A549 (cell line): ENCODE data around the gene NSUN5. TPM values are rescaled to one million over a fixed set of nuclear protein-coding genes. Genes with fewer than 3 reads are reported as not detected.

Source experiments
- ATAC-seq, 2 experiments: fragments of 200-7000 bp in 1 of 2; fragments of >200 bp in 1 of 2; cut with Nextera tagmentation in 1 of 2; cut with Tn5 transposase in 1 of 2; 3 replicates each; pipeline versions ENCODE4 v1.8.0 to v1.9.1; 2018 to 2020; ENCODE audit warnings: mild to moderate bottlenecking in 1 of 2, moderate library complexity in 1 of 2
- CTCF ChIA-PET: fragments of 300-600 bp; sonication (Branson Sonifier 250); formaldehyde crosslinking; extraction: SDS; loops from one replicate; lab custom pipeline; 2021; ENCODE audit warnings: antibody characterized with exemption, inconsistent platforms; lab: Yijun Ruan, JAX
- POLR2A ChIA-PET: fragments of 350-600 bp; formaldehyde crosslinking; extraction: SDS; loops from one replicate; lab custom pipeline; 2021; ENCODE audit warnings: antibody characterized with exemption, inconsistent platforms; lab: Yijun Ruan, JAX
- DNase-seq, 2 experiments: peaks; one replicate each; pipeline versions ENCODE4 v3.0.0 to v3.0.0-alpha.2; 2011 to 2016; ENCODE audit warnings: low read depth in 1 of 2, low spot score in 1 of 2
- FAIRE-seq: peaks from 2 replicates; lab custom pipeline; 2011; peaks lifted over from hg19 to GRCh38; lab: Jason Lieb, UNC
- H3K27ac ChIP-seq, 2 experiments: fragments of >200 bp; sonication (Bioruptor Twin); formaldehyde crosslinking; 3 replicates each; pipeline ENCODE4 v1.5.1; 2016 to 2017
- H3K4me1 ChIP-seq: fragments of >200 bp; sonication (Bioruptor Twin); formaldehyde crosslinking; 3 replicates; pipeline ENCODE4 v1.6.1; 2016
- H3K4me2 ChIP-seq: fragments of >200 bp; sonication (Bioruptor Twin); formaldehyde crosslinking; 3 replicates; pipeline ENCODE4 v1.6.1; 2016
- H3K4me3 ChIP-seq: fragments of >200 bp; sonication (Bioruptor Twin); formaldehyde crosslinking; 3 replicates; pipeline ENCODE4 v1.5.1; 2016
- H3K9me3 ChIP-seq: fragments of >200 bp; sonication (Bioruptor Twin); formaldehyde crosslinking; 3 replicates; pipeline ENCODE4 v1.6.1; 2016
- BHLHE40 ChIP-seq: IDR thresholded peaks from 2 replicates; pipeline ENCODE4 v1.6.1; 2012; ENCODE audit warnings: low read depth, low read length, inconsistent platforms
- CBX8 ChIP-seq: fragments of 200-600 bp; sonication (generic); IDR thresholded peaks from 2 replicates; pipeline ENCODE4 v1.6.1; 2016
- CEBPB ChIP-seq, 2 experiments: fragments of >200 bp in 1 of 2; sonication (Bioruptor Twin) in 1 of 2; formaldehyde crosslinking in 1 of 2; IDR thresholded peaks; 2 replicates each; pipeline ENCODE4 v1.6.1; 2012 to 2016
- CHD2 ChIP-seq: fragments of 150-350 bp; IDR thresholded peaks from 2 replicates; pipeline ENCODE4 v1.6.1; 2014; ENCODE audit warnings: low read length; ENCODE audit not compliant: partially characterized antibody
- EHF ChIP-seq: fragments of 250-450 bp; sonication (Bioruptor Pico); IDR thresholded peaks from 2 replicates; pipeline ENCODE4 v1.5.0; 2020; ENCODE audit warnings: mild to moderate bottlenecking
- ELK1 ChIP-seq: fragments of 150-350 bp; IDR thresholded peaks from 2 replicates; pipeline ENCODE4 v1.6.1; 2014; ENCODE audit warnings: low read depth, mild to moderate bottlenecking, low read length
- ESRRA ChIP-seq: fragments of 150-350 bp; IDR thresholded peaks from 2 replicates; pipeline ENCODE4 v1.6.1; 2014; ENCODE audit warnings: mild to moderate bottlenecking, low read length, borderline replicate concordance
- FOSB ChIP-seq: fragments of 250-450 bp; sonication (Bioruptor Pico); IDR thresholded peaks from 2 replicates; pipeline ENCODE4 v1.5.0; 2020; ENCODE audit warnings: mild to moderate bottlenecking, moderate library complexity
- HDAC2 ChIP-seq: fragments of 200-600 bp; sonication (generic); IDR thresholded peaks from 2 replicates; pipeline ENCODE4 v1.6.1; 2016
- HEYL ChIP-seq: fragments of 250-450 bp; sonication (Bioruptor Pico); IDR thresholded peaks from 2 replicates; pipeline ENCODE4 v1.8.0; 2021; ENCODE audit warnings: mild to moderate bottlenecking, moderate library complexity
- HOXA7 ChIP-seq: fragments of 250-450 bp; sonication (Bioruptor Pico); IDR thresholded peaks from 2 replicates; pipeline ENCODE4 v1.5.0; 2020; ENCODE audit warnings: mild to moderate bottlenecking, moderate library complexity
- JUNB ChIP-seq: fragments of >200 bp; sonication (Bioruptor Twin); formaldehyde crosslinking; IDR thresholded peaks from 2 replicates; pipeline ENCODE4 v1.6.1; 2016
- KDM5A ChIP-seq: fragments of 200-600 bp; sonication (generic); IDR thresholded peaks from 2 replicates; pipeline ENCODE4 v1.6.1; 2016; ENCODE audit warnings: antibody characterized with exemption, mild to moderate bottlenecking
- MYC ChIP-seq: IDR thresholded peaks from 2 replicates; pipeline ENCODE4 v1.6.1; 2012; ENCODE audit warnings: mild to moderate bottlenecking, inconsistent platforms, low read length, improper control_type of control experiment, borderline replicate concordance
- NFE2L2 ChIP-seq: fragments of 150-350 bp; conservative IDR thresholded peaks from 2 replicates; pipeline ENCODE4 v1.6.1; 2014; ENCODE audit warnings: low read length
- NPAS2 ChIP-seq: fragments of 250-450 bp; sonication (Bioruptor Pico); IDR thresholded peaks from 2 replicates; pipeline ENCODE4 v1.8.0; 2022; ENCODE audit warnings: mild to moderate bottlenecking, moderate library complexity, borderline replicate concordance
- POLR2A ChIP-seq: IDR thresholded peaks from 2 replicates; pipeline ENCODE4 v1.6.1; 2012; ENCODE audit warnings: mild to moderate bottlenecking, low read length
- POLR2AphosphoS2 ChIP-seq: conservative IDR thresholded peaks from 2 replicates; pipeline ENCODE4 v1.6.1; 2012; ENCODE audit warnings: low read length, improper control_type of control experiment, inconsistent platforms
- RAD21 ChIP-seq, 2 experiments: fragments of >200 bp in 1 of 2; sonication (Bioruptor Twin) in 1 of 2; formaldehyde crosslinking in 1 of 2; IDR thresholded peaks in 1 of 2; conservative IDR thresholded peaks in 1 of 2; 2 replicates in 1 of 2; 3 replicates in 1 of 2; pipeline ENCODE4 v1.6.1; 2012 to 2018; ENCODE audit warnings: inconsistent platforms in 1 of 2
- SMC3 ChIP-seq: fragments of >200 bp; sonication (Bioruptor Twin); formaldehyde crosslinking; IDR thresholded peaks from 3 replicates; pipeline ENCODE4 v1.6.1; 2018; ENCODE audit warnings: inconsistent platforms
- TFCP2L1 ChIP-seq: fragments of 250-450 bp; sonication (Bioruptor Pico); IDR thresholded peaks from 2 replicates; pipeline ENCODE4 v1.5.0; 2021; ENCODE audit warnings: mild to moderate bottlenecking
- TP53 ChIP-seq: fragments of 250-450 bp; sonication (Bioruptor Pico); IDR thresholded peaks from 2 replicates; pipeline ENCODE4 v1.5.0; 2021; ENCODE audit warnings: mild to moderate bottlenecking, moderate library complexity
- USF2 ChIP-seq: fragments of 450-650 bp; IDR thresholded peaks from 2 replicates; pipeline ENCODE4 v1.6.1; 2014; ENCODE audit warnings: antibody characterized with exemption
- ZC3H11A ChIP-seq: fragments of 450-650 bp; IDR thresholded peaks from 2 replicates; pipeline ENCODE4 v1.6.1; 2014; ENCODE audit warnings: antibody characterized with exemption, mild to moderate bottlenecking
- WGBS: methylation state at CpG from one replicate; pipeline ENCODE4 v1.1.6; 2017; ENCODE audit errors: missing lambda C conversion rate; 5-methylcytosine and 5-hydroxymethylcytosine counted together
- polyA plus RNA-seq, 4 experiments: library from polyadenylated mRNA; depleted of rRNA in 3 of 4; stranded (reverse); fragments of >200 nt; fragmentation: RNase III in 1 of 4; extraction: RNeasy Plus Mini Kit Qiagen cat#74134 plus additional on column Dnase treatment in 1 of 4; gene quantifications; 2 replicates in 3 of 4; 3 replicates in 1 of 4; pipeline ENCODE4 v1.2.3, GENCODE V29; 2011 to 2017
- TF ChIP-seq, protein P1 (sequence below): fragments of >200 bp; sonication (Bioruptor Twin); formaldehyde crosslinking; IDR thresholded peaks from 3 replicates; pipeline ENCODE4 v1.6.1; 2016
- TF ChIP-seq, protein P2 (sequence below): fragments of >200 bp; sonication (Bioruptor Twin); formaldehyde crosslinking; IDR thresholded peaks from 2 replicates; pipeline ENCODE4 v1.6.1; 2016

The NSUN5 gene
- polyA plus RNA-seq, 2 of the 4 experiments (the other 2 are of a cell fraction), result 38.3 to 38.9 TPM

- H3K4me1 ChIP-seq, result peaks cover 9% of the 10 kb centered on the region
- CTCF ChIA-PET, result interaction anchor here (2.4 to 3.2 kb wide), 2 partner anchors 14 to 96 kb away, joined by 6 to 11 read pairs; no protein-coding TSS in a partner anchor
These were observed 47.5 kb upstream of the NSUN5 start for GRCh38 chr7:73356159-73356558.

DNA sequence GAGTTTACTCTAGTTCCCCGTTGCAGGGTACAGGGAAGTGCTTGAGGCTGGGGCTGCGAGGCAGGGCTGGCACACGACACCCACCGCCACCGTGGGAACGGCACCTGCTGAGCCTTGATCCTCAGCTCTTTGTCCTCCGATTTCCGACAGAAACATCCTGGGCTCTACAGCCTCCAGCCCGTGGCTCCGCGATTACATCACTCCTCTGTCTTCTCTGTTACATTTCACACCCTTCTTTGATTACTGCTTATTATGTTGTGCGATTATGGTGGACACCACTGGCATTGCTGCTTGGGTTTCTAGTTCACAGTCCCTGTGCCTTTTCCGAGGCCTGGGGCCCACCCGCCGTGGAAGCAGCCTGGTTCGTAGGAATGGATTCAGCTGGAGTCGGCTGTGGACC, 46.2 kb upstream of the NSUN5 start:
- ChIA-PET POLR2A (no interaction called here), CTCF (interaction anchor here (2.4 to 3.8 kb wide), 2 partner anchors 12 to 97 kb away, joined by 6 to 16 read pairs; no protein-coding TSS in a partner anchor)
- Histone ChIP-seq H3K27ac (no peak overlapping the region), H3K4me2 (no peak overlapping the region), H3K9me3 (no peaks in the 10 kb centered on the region), H3K4me3 (no peak overlapping the region), H3K4me1 (peaks cover 9% of the 10 kb centered on the region)
- 80% methylated on average over 17 of the region's 17 CpGs for WGBS
- no peak for DNase-seq
- ATAC-seq, result no peak
- FAIRE-seq, result no peak
- TF ChIP-seq BHLHE40 (no peak), ELK1 (no peak), MYC (no peak), KDM5A (no peak), TP53 (CRISPR knock-in tag) (no peak), CHD2 (no peak), JUNB (no peak), FOSB (CRISPR knock-in tag) (no peak), POLR2A (no peak), CEBPB (IDR thresholded peaks at IDR 0.05) (no peak), CBX8 (no peak)

More at GRCh38 chr7:73356159-73356558, 47.5 kb upstream of the NSUN5 start:
- DNase-seq, result no peak
- Histone ChIP-seq H3K27ac (no peak overlapping the region), H3K9me3 (no peaks in the 10 kb centered on the region), H3K4me3 (no peak overlapping the region), H3K4me2 (no peak overlapping the region)
- POLR2A ChIA-PET, result no interaction called here
- WGBS, result 76% methylated on average over 5 of the region's 5 CpGs
- TF ChIP-seq KDM5A, result no peak
- no peak for TF ChIP-seq SMC3
- TF ChIP-seq ZC3H11A, result no peak
- no peak for TF ChIP-seq POLR2AphosphoS2
- ATAC-seq, result no peak
- FAIRE-seq, result no peak

GRCh38 chr7:73354196-73354595, 45.6 kb upstream of the NSUN5 start:
- H3K27ac ChIP-seq, result no peak overlapping the region
- ATAC-seq, result no peak
- ChIA-PET CTCF (interaction anchor here (2.4 to 3.8 kb wide), 2 partner anchors 12 to 97 kb away, joined by 6 to 16 read pairs; no protein-coding TSS in a partner anchor), POLR2A (no interaction called here)
- peaks cover 9% of the 10 kb centered on the region for H3K4me1 ChIP-seq
- no peak for DNase-seq
- no peak for TF ChIP-seq USF2
- TF ChIP-seq HEYL, result no peak
- no peak for TF ChIP-seq CEBPB (IDR thresholded peaks at IDR 0.05)
- TF ChIP-seq ESRRA, result no peak
- TF ChIP-seq, protein P1, sequence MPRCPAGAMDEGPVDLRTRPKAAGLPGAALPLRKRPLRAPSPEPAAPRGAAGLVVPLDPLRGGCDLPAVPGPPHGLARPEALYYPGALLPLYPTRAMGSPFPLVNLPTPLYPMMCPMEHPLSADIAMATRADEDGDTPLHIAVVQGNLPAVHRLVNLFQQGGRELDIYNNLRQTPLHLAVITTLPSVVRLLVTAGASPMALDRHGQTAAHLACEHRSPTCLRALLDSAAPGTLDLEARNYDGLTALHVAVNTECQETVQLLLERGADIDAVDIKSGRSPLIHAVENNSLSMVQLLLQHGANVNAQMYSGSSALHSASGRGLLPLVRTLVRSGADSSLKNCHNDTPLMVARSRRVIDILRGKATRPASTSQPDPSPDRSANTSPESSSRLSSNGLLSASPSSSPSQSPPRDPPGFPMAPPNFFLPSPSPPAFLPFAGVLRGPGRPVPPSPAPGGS, result no peak
- TF ChIP-seq, protein P2, sequence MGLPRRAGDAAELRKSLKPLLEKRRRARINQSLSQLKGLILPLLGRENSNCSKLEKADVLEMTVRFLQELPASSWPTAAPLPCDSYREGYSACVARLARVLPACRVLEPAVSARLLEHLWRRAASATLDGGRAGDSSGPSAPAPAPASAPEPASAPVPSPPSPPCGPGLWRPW, result no peak
- no peak for TF ChIP-seq HDAC2
- no peak for TF ChIP-seq ELK1
- no peak for TF ChIP-seq NPAS2 (CRISPR knock-in tag)
- no peak for TF ChIP-seq RAD21 (conservative IDR thresholded peaks at IDR 0.05 in 1 of 2, IDR thresholded peaks at IDR 0.05 in 1 of 2)
- no peak for TF ChIP-seq NFE2L2
- no peak for TF ChIP-seq HOXA7
- TF ChIP-seq EHF (CRISPR knock-in tag), result no peak
- no peak for TF ChIP-seq POLR2A
- TF ChIP-seq TFCP2L1 (CRISPR knock-in tag), result no peak
- no peak for TF ChIP-seq POLR2AphosphoS2
- H3K4me3 ChIP-seq, result no peak overlapping the region
- H3K4me2 ChIP-seq, result no peak overlapping the region
- H3K9me3 ChIP-seq, result no peaks in the 10 kb centered on the region
- WGBS, result 82% methylated on average over 9 of the region's 9 CpGs
- no peak for FAIRE-seq
